GM12872 (cell line): ENCODE measurements around the gene CERS6.

Source experiments
- TF ChIP-seq, protein P1 (sequence below): IDR thresholded peaks from 3 replicates; pipeline ENCODE4 v1.5.1; 2011; ENCODE audit warnings: low read depth, mild to moderate bottlenecking, low read length, moderate library complexity; ENCODE audit not compliant: insufficient read depth

The CERS6 gene

DNA sequence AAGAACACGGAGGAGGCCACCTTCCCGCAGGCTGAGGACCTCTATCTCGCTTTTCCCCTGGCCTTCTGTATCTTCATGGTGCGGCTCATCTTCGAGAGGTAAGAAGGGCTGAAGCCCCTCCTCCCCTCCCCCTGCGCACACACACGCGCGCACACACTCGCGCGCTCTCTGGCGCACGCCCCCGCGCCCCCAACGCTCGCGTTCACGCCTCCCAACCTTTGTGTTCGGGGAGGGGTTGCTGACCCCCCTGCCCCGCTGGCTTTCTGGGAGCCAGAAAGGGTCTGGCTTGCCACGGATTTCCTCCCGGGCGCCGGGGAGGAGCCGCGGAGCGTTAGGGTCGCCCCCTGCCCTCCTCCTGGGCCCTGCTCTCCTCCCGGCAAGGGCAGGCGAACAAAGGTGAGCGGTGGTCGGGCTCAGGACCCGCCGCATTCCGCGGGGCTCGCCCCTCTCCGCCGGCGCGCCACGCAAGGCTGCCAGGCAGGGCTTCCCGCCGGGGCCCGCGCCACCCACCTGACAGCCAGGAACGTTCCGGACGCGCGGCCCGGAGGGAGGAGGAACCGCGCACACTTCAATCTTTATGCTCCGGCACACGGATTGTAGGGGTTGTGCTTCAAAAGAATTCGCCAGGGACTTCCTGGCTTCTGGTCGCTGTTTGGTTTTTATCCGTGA is 583 bp downstream of the CERS6 start:
- TF ChIP-seq, protein P1, sequence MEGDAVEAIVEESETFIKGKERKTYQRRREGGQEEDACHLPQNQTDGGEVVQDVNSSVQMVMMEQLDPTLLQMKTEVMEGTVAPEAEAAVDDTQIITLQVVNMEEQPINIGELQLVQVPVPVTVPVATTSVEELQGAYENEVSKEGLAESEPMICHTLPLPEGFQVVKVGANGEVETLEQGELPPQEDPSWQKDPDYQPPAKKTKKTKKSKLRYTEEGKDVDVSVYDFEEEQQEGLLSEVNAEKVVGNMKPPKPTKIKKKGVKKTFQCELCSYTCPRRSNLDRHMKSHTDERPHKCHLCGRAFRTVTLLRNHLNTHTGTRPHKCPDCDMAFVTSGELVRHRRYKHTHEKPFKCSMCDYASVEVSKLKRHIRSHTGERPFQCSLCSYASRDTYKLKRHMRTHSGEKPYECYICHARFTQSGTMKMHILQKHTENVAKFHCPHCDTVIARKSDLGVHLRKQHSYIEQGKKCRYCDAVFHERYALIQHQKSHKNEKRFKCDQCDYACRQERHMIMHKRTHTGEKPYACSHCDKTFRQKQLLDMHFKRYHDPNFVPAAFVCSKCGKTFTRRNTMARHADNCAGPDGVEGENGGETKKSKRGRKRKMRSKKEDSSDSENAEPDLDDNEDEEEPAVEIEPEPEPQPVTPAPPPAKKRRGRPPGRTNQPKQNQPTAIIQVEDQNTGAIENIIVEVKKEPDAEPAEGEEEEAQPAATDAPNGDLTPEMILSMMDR, result no peak

DNA sequence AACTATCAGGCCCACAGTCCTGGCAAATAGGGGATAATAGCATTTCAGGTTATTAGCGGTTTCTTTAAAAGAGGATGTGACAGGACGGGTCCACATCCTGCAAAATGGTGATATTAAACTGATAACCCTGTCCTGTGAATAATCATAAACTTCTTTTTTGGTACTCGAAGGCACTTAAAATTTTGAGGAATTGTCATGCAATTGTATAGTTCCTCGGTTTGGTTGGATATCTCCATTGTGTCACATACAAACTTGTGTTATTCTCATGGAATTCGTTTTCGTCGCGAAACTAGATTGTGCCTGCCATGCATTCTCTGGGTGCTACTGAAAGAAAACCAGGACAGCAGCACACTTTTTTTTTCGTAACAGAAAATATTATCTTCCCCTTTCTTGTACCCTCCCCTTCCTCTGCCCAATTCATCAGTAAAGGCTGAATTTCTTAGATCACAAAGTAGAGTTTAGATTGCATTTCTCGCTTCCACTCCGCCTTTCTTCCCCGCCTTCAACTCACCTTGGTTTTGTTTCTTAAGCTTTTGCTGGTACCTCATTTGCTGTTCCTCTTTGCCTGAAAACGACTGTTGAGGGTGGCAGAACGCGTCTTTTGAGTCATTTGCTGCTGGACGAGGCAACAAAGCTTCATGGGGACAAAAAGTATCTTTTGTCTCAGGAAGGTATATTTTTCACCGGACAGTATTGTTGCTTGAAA is 1.3 kb downstream of the CERS6 start:
- TF ChIP-seq, protein P1, result no peak

DNA sequence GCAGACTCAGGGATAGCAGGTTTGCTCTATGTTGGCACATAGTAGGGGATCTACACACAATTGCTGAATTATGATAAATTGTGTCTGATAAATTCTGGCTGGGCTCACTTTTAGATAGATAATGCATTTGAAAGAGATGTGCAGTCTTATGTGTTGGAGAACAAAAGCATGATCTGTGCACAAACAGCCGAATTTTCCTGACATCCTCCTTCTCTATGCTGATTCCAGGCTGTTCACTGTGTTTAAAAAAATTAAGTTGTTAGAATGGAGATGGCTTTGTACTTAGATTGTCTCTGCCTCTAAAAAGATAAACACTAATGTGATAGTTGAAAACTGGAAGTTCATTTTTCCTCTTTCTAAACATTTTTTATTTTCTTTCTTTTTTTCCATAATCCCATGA is 2.1 kb downstream of the CERS6 start:
- TF ChIP-seq, protein P1, result no peak

DNA sequence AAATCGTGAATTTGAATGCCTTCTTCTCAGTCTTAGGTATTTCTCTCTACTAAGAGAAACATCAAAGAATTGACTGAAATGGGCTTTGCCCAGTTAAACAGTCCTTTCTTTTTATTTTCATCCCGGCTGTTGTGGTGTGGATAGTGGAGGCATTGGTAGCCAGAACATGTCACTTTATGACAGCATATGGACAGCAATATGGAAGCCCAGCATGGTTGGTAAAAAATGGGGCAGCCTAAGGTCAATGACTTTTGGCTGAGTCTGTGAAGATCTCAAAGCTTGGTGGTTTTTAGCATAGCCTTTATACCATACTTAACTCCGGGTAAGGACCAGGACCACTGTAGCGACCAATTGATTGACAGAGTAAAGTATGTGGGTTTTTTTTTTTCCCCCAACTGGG is 3.2 kb downstream of the CERS6 start:
- TF ChIP-seq, protein P1, result no peak

DNA sequence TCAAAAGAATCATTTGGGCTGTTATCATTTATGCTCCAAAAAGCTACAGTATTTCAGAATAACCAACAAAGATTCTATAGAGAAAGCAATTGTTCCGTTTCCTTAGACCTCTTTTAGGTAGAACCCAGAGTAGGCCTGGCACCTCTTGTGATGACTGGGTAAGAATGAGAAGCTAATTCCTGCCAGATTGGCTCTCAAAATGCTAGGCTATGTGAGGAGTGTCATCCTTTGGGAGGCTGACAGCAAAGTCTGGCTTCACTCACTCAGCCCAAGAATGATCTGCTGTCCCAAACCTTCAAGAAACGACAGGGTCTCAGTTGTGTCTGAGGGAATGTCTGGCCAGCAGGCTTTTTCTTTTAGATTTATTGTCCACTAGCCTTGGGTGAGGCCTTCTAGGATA is 4.5 kb downstream of the CERS6 start:
- TF ChIP-seq, protein P1, result no peak

DNA sequence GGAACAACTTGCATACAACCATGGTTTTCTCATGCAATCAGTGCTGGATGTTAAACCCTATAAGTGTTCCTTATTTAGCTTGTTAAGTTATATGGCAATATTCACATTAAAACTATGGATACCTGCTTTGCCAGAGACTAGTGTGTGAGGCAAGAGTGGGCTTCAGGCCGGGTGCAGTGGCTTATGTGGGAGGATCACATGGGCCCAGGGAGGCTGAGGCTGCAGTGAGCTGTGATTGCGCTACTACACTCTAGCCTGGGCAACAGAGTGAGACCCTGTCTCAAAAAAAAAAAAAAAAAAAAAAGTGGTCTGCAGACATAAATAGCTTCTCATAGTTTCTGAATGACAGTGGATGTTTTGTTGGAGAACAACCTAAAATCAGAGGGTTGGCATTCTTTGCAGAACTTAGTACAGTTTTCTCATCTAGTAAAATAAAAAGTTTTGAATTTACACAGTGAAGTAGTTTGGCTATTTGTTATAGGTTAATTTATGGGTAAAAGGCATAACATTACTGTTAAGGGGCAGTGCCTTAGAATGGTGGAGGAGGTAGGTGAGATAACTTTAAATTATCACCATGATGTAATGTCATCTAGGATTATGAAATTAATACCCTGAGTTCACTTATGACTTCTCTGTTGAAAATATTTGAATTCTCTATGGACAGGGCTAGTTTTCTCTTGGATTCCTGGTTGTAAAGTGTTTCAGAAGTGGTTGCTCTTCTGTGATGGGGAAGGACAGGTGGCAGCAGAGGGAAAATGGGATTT is 5.3 kb downstream of the CERS6 start:
- TF ChIP-seq, protein P1, result no peak

DNA sequence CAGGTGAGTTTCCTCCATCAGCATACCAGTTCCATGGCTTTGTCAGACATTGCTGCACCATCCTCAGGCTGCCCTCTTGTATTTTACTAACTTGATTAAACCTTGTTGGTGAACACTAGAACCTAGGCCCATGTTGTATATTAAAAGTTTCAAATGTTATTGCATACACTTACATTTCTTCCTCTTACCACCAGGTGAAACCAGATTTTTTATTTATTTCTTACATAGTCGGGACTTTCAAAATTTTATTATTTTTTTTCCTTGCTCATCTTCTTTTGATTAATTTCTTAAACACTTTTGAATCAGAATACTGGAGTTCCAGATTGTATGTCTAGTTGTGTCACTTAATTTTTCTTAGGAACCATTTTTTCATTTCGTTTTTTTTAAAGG is 5.9 kb downstream of the CERS6 start:
- TF ChIP-seq, protein P1, result no peak
